Measurements from ENCODE around the gene RPN2.

RPN2 gene

DNA sequence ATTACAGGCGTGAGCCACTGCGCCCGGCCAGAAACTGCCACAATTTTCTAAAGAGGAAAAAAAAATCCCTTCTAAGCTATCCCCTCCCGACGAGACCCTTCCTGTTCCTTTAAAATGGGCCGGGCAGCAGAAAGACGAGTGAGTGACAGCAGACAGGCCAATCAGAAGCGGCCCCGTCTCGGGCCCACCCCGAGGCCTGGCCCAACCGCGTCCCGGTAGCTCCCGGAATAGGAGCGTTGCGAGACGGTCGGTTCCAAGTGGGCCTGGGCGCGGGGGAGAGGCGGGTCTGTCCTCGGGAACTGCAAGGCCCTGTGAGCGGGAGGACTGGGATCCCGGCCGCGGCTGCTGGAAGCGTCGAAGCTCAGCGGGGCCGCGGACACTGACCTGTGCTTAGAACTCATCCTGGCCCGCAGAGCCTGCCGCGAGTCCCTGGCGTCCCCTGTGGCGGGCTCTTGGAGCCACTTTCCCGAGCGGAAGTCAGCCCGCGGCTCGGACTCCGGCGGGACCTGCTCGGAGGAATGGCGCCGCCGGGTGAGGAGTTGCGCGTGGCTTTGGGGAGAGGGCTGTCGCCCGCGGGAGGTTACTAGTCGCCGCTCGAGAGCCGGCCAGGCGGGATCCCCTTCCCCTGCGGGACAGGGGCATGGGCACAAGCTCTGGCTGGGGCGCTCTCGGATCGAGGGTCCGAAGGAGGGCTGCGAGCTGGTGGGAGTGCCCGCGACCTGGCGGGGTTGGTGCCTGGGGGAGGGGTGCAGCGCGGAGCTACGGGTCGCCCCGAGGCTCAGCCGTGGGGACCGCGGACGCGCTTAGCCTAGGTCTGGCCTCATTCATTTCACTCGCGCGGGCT, at the start of gene RPN2, which contains the start of gene MROH8:
RPN2 (plus strand) TSS at position 492 of the 844 bp plus-strand sequence; CDS start at position 519, 27 bp downstream.
MROH8 (minus strand) TSS at position 710 of the 844 bp plus-strand sequence.
- peak; percentile 95 for DNase-seq (ENCODE audit: low spot score)
- TF ChIP-seq, protein P1, sequence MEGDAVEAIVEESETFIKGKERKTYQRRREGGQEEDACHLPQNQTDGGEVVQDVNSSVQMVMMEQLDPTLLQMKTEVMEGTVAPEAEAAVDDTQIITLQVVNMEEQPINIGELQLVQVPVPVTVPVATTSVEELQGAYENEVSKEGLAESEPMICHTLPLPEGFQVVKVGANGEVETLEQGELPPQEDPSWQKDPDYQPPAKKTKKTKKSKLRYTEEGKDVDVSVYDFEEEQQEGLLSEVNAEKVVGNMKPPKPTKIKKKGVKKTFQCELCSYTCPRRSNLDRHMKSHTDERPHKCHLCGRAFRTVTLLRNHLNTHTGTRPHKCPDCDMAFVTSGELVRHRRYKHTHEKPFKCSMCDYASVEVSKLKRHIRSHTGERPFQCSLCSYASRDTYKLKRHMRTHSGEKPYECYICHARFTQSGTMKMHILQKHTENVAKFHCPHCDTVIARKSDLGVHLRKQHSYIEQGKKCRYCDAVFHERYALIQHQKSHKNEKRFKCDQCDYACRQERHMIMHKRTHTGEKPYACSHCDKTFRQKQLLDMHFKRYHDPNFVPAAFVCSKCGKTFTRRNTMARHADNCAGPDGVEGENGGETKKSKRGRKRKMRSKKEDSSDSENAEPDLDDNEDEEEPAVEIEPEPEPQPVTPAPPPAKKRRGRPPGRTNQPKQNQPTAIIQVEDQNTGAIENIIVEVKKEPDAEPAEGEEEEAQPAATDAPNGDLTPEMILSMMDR (IDR thresholded peaks at IDR 0.05; ENCODE audit: borderline replicate concordance, control extremely low read depth, extremely low read depth, insufficient read depth, missing control alignments) = no peak
- in situ Hi-C loops (cut with MboI; ENCODE audit: low sequenced_read_pairs, unreplicated experiment) = no loop called here

DNA sequence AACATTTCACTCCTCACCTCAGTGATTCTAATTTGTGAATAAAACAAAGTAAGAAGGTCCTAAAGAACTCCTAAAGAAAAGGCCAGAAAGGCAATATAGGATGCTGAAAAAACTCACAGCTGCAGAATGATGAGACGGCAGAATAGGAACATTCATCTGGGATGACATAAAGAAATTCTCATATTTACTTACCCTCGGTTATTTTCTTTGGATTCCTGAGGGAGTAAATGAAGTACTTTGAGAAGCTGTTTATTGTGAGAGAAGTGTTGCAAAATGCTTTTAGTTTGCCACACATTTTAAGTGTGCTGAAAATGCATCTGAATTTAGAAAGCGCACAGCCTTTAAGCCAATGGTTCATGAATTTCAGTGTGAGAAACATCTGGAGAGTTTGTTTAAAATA, 47.6 kb upstream of the RPN2 start:
- DNase-seq (ENCODE audit: low spot score) = no peak
- TF ChIP-seq, protein P1 (IDR thresholded peaks at IDR 0.05; ENCODE audit: borderline replicate concordance, control extremely low read depth, extremely low read depth, insufficient read depth, missing control alignments) = no peak
- in situ Hi-C loops (cut with MboI; ENCODE audit: low sequenced_read_pairs, unreplicated experiment) = no loop called here

DNA sequence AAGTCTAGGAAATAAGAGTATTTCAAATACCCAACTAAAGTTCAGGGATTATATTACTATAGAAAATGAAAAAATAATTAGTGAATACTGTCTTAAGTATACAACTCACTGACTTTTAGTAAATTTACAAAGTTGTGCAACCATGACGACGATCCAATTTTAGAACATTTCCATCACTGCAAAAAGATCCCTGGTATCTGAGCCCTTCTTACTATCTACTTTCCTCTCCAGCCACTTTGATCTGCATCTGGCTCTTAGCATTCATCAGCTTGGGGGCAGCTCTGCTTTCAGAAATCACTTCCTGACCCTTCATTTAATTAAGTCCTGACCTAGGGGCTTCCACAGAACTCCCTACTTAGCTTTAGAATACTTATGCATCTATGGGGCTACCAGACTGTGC, 45.2 kb upstream of the RPN2 start:
- in situ Hi-C loops (cut with MboI; ENCODE audit: low sequenced_read_pairs, unreplicated experiment) = no loop called here

DNA sequence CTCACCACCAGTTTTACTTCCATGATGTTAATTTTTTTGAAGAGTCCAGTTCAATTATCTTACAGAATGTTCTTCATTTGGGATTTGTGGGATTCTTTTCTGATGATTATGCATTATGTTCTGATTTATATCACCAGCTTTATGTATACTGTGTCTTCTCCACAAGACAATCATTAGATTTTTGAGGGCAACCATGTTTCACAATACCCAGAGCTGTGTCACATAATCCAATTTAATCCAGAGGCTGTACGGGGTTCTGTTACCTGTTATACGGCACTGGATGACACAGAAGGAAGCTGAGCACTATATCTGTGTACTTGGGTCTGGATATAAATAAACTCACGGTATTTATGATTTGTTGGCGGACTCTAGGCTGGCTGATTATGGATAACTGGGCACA, 41.6 kb upstream of the RPN2 start:
- in situ Hi-C loops (cut with MboI; ENCODE audit: low sequenced_read_pairs, unreplicated experiment) = no loop called here
- TF ChIP-seq, protein P1 (IDR thresholded peaks at IDR 0.05; ENCODE audit: borderline replicate concordance, control extremely low read depth, extremely low read depth, insufficient read depth, missing control alignments) = no peak
- no peak for DNase-seq (ENCODE audit: low spot score)

More for the DNA sequence above, 45.2 kb upstream of the RPN2 start:
- no peak for DNase-seq (ENCODE audit: low spot score)
- TF ChIP-seq, protein P1 (IDR thresholded peaks at IDR 0.05; ENCODE audit: borderline replicate concordance, control extremely low read depth, extremely low read depth, insufficient read depth, missing control alignments) = no peak

DNA sequence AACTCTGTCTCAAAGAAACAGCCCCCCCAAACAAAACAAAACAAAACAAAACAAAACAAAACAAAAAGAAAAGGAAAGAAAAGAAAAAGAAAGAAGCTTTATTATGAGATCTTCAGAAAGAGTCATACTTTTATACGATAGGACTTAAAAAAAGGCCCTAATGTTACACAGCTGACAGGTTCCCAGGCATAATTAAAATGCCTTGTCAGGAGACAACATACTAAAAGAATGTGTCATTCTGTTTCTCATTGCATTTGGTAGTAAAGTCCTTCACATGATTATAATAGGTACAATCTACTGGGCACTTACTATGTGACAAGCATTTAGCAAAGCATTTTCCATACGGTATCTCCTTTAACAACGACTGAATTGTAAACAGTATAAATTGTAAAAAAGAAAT, 36.4 kb upstream of the RPN2 start:
- TF ChIP-seq, protein P1 (IDR thresholded peaks at IDR 0.05; ENCODE audit: borderline replicate concordance, control extremely low read depth, extremely low read depth, insufficient read depth, missing control alignments) = no peak
- in situ Hi-C loops (cut with MboI; ENCODE audit: low sequenced_read_pairs, unreplicated experiment) = no loop called here
- DNase-seq (ENCODE audit: low spot score) = no peak

DNA sequence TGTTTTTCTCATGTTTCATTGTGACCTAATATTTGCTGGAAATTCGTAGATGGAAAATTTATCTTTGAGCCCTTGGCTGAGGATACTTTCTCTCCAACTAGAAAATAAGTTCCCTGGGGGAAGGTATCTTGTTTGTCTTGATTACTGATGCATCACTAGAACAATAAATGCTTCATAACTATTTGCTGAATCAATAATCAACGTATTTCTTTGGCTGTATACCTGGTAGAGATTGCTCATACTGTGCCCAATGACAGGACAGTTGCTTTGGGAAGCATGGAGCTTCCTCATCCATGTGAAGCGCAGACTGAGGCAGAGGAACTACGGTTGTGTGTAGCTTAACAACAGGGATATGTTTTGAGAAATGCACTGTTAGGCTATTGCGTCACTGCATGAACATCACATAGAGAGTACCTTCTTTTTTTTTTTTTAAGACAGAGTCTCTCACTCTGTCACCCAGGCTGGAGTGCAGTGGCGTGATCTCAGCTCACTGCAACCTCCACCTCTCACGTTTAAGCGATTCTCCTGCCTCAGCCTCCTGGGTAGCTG, 34.2 kb upstream of the RPN2 start:
- no peak for DNase-seq (ENCODE audit: low spot score)
- in situ Hi-C loops (cut with MboI; ENCODE audit: low sequenced_read_pairs, unreplicated experiment) = no loop called here
- TF ChIP-seq, protein P1 (IDR thresholded peaks at IDR 0.05; ENCODE audit: borderline replicate concordance, control extremely low read depth, extremely low read depth, insufficient read depth, missing control alignments) = no peak

All from GM13976 (cell line).